CD4-positive, CD25-positive, alpha-beta regulatory T cell (primary cell): ENCODE results near the gene BLMH. TPM values are rescaled to one million over a fixed set of nuclear protein-coding genes. Genes with fewer than 3 reads are reported as not detected.

Experiments used
- ATAC-seq, 2 donors: fragments of 150-1000 bp; cut with Tn5 transposase; one replicate each; pipeline ENCODE4 v1.10.0; 2021; ENCODE audit warnings: low read depth in 2 of 2, moderate number of reproducible peaks in 2 of 2, moderate library complexity in 1 of 2
- DNase-seq, 3 donors: peaks; one replicate each; pipeline versions ENCODE4 v3.0.0 to v3.0.0-alpha.2; 2012 to 2022; ENCODE audit warnings: mixed read lengths in 1 of 3
- H3K27ac ChIP-seq: one replicate; pipeline ENCODE4 v1.7.0; 2013; ENCODE audit warnings: mild to moderate bottlenecking, low read length; ENCODE audit not compliant: insufficient read depth, poor library complexity, severe bottlenecking
- H3K27me3 ChIP-seq: one replicate; pipeline ENCODE4 v1.7.0; 2013; ENCODE audit warnings: low read length; ENCODE audit not compliant: control insufficient read depth, insufficient read depth
- H3K36me3 ChIP-seq: one replicate; pipeline ENCODE4 v1.7.0; 2013; ENCODE audit warnings: mild to moderate bottlenecking, low read length, moderate library complexity; ENCODE audit not compliant: control insufficient read depth, insufficient read depth
- H3K4me1 ChIP-seq: 2 replicates; pipeline ENCODE4 v1.7.0; 2013; ENCODE audit warnings: mild to moderate bottlenecking, low read length; ENCODE audit not compliant: insufficient read depth, control insufficient read depth, poor library complexity, severe bottlenecking
- H3K4me3 ChIP-seq: one replicate; pipeline ENCODE4 v1.7.0; 2013; ENCODE audit warnings: low read depth, mild to moderate bottlenecking, low read length, moderate library complexity
- H3K9me3 ChIP-seq, 2 experiments: 1 replicate in 1 of 2; 2 replicates in 1 of 2; pipeline ENCODE4 v1.7.0; 2013; ENCODE audit warnings: low read length in 2 of 2, mild to moderate bottlenecking in 1 of 2, moderate library complexity in 1 of 2; ENCODE audit not compliant: control insufficient read depth in 2 of 2
- H3K27ac Mint-ChIP-seq, 3 donors: one replicate each; pipeline ENCODE4 v1.8.0; 2020 to 2022; ENCODE audit warnings: mild to moderate bottlenecking in 3 of 3, mixed read lengths in 3 of 3, moderate library complexity in 2 of 3
- H3K27me3 Mint-ChIP-seq: one replicate; pipeline ENCODE4 v1.8.0; 2022; ENCODE audit warnings: mild to moderate bottlenecking, mixed read lengths
- H3K36me3 Mint-ChIP-seq: one replicate; pipeline ENCODE4 v1.8.0; 2020; ENCODE audit warnings: mixed read lengths
- H3K4me1 Mint-ChIP-seq, 4 donors: one replicate each; pipeline ENCODE4 v1.8.0; 2020 to 2022; ENCODE audit warnings: mixed read lengths in 4 of 4, mild to moderate bottlenecking in 1 of 4
- H3K4me3 Mint-ChIP-seq, 4 donors: one replicate each; pipeline ENCODE4 v1.8.0; 2020 to 2022; ENCODE audit warnings: mild to moderate bottlenecking in 4 of 4, mixed read lengths in 4 of 4, moderate library complexity in 3 of 4
- H3K9me3 Mint-ChIP-seq, 7 donors: one replicate each; pipeline ENCODE4 v1.8.0; 2020 to 2022; ENCODE audit warnings: mixed read lengths in 7 of 7, mild to moderate bottlenecking in 3 of 7, moderate library complexity in 2 of 7
- polyA plus RNA-seq, 4 donors: library from polyadenylated mRNA; unstranded; fragments of 300-500 nt; fragmentation: Illumina TruSeq; gene quantifications; one replicate each; pipeline ENCODE4 v1.2.3, GENCODE V29; 2021
- total RNA-seq: library from RNA; stranded (reverse); gene quantifications from one replicate; pipeline ENCODE4 v1.2.3, GENCODE V29; 2022

Gene BLMH
- total and polyA plus RNA-seq, 5 donors from 2014 or later: 16.7 to 30.0 (median 19.5) TPM

DNA sequence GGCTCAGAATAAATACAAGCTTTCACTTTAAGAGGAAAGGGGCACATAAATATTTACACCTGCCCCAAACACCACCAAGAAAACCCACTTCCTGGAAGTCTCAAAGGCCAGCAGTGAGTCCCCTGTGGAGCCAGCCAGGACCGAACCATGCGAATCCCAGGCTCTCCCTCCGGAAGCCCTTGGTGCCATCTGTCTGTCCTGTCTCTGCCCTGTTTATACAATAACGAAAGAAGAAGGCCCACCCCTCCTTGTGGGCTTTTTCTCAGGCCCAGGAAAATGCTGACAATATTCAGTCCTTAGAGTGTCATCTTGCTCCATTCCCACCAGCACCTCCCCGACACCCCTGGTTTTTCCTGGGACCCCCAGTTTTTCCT lies 52.7 kb downstream of the BLMH start:
- no peak overlapping the region for H3K4me3 ChIP-seq
- H3K4me1 Mint-ChIP-seq: peaks cover 6 to 32% (median 15%) of the 10 kb centered on the region in 4 donors
- peaks cover 49% of the 10 kb centered on the region for H3K27me3 Mint-ChIP-seq
- H3K9me3 Mint-ChIP-seq: peaks cover 0 to 4% (median 0%) of the 10 kb centered on the region in 7 donors
- H3K27ac ChIP-seq: no peak overlapping the region
- peak overlapping the region in 1 of 3 donors; percentile 48 for H3K27ac Mint-ChIP-seq
- H3K36me3 ChIP-seq: no peaks in the 10 kb centered on the region
- ATAC-seq (no peak), DNase-seq (no peak)
- H3K36me3 Mint-ChIP-seq: no peaks in the 10 kb centered on the region
- H3K9me3 ChIP-seq: no peaks in the 10 kb centered on the region
- H3K4me3 Mint-ChIP-seq: no peak overlapping the region
- peaks cover 19% of the 10 kb centered on the region for H3K4me1 ChIP-seq
- H3K27me3 ChIP-seq: peaks cover 15% of the 10 kb centered on the region

DNA sequence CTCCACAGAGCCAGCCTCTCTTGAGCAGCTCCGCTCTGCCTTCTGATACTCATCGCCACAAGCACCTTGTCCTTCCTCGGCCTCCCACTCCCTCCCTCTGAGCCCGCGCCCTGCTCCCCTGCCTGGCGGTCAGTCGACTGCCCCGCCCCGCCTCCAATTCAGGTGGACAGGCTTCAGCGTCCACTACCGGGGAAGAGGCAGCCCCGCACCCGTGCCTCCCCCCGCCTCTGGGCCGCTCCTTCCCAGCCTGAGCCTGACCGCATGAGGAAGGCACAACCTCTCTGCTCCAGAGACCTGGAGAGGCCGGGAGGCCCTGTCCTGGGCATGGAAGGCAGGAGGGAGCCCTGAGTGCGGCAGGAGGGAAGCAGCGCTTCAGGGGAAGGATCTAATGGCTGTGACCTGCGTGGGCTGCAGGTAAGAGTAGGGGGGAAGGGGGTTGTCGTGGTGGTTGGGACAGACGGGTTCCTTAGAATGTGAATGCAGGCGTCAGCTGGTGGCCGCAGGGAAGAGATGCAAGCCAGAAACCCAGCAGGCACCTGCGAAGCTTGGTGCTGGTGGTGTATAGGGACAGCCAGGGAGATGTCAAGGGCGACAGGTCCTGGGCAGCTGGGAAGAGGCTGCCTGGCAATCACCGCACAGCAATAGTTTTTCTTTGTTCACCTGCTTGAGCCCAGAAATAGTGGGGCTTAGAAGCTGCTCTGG lies 53.2 kb downstream of the BLMH start:
- H3K4me1 Mint-ChIP-seq: peaks cover 6 to 32% (median 15%) of the 10 kb centered on the region in 4 donors
- H3K4me3 Mint-ChIP-seq: peak overlapping the region in 2 of 4 donors; percentile 39 to 55
- peaks cover 19% of the 10 kb centered on the region for H3K4me1 ChIP-seq
- peaks cover 0 to 4% (median 0%) of the 10 kb centered on the region in 7 donors for H3K9me3 Mint-ChIP-seq
- H3K36me3 ChIP-seq: no peaks in the 10 kb centered on the region
- H3K27me3 ChIP-seq: peaks cover 19% of the 10 kb centered on the region
- H3K27ac Mint-ChIP-seq: no peak overlapping the region
- ATAC-seq: no peak
- no peak overlapping the region for H3K27ac ChIP-seq
- peaks cover 50% of the 10 kb centered on the region for H3K27me3 Mint-ChIP-seq
- no peak overlapping the region for H3K4me3 ChIP-seq
- no peaks in the 10 kb centered on the region for H3K9me3 ChIP-seq
- no peaks in the 10 kb centered on the region for H3K36me3 Mint-ChIP-seq
- no peak for DNase-seq

DNA sequence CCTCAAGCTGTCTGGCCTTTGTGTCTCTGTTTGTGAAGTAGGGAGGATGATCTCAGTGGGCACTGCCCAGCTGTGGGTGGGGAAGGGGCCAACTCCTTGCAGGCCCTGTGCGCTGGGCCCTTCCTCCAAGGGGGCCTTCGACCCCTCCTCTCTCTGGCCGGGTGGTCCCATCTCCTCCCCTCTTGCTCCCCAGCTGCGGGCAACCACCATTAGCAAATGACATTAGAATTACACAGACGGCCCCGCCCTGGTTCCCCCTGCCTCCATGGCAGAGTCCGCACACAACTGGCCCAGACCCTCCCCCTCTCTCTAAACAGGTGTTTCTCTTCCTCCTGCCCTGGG lies 53.8 kb downstream of the BLMH start:
- peaks cover 6 to 32% (median 15%) of the 10 kb centered on the region in 4 donors for H3K4me1 Mint-ChIP-seq

DNA sequence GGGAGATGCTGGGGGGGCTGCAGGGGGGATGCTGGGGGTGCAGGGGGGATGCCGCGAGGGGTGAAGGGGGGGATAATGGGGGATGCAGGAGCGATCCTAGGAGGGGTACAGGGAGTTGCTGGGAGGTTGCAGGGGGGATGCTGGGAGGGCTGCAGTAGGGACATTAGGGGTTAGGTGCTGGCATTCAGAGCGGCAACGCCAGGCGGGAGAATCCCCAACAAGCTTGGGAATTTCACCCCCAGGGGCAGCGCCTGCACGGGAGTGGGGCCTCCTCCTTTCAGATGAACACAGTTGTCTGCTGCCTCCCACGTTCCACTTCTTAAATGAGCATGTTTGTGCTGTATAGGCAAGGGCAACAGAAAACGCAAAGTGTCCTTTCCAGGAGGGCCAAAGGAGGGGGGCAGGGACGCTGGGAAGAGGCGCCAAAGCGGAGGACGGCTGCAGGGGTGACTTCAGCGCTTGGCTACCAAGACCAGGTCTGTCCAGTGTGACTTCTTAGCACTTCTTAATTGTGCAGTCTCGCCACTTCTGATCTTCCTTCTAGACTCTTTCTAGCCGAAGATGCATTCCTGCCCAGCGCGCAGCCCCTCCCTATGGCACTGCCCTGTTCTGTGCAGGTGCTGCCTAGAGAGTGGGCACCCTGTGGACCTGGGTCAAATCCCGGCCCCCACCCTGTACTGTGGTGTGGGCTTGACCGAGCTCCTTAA lies 54.3 kb downstream of the BLMH start:
- Mint-ChIP-seq H3K27me3 (peaks cover 57% of the 10 kb centered on the region), H3K9me3 (peaks cover 0 to 4% (median 0%) of the 10 kb centered on the region in 7 donors), H3K4me3 (no peak overlapping the region), H3K36me3 (no peaks in the 10 kb centered on the region), H3K4me1 (peaks cover 6 to 32% (median 15%) of the 10 kb centered on the region in 4 donors), H3K27ac (no peak overlapping the region)
- H3K9me3 ChIP-seq: no peaks in the 10 kb centered on the region
- no peaks in the 10 kb centered on the region for H3K36me3 ChIP-seq
- peaks cover 24% of the 10 kb centered on the region for H3K27me3 ChIP-seq
- no peak overlapping the region for H3K4me3 ChIP-seq
- H3K4me1 ChIP-seq: peaks cover 19% of the 10 kb centered on the region
- ATAC-seq (no peak), DNase-seq (no peak)
- H3K27ac ChIP-seq: no peak overlapping the region

More for the DNA sequence above, 53.8 kb downstream of the BLMH start:
- H3K9me3 Mint-ChIP-seq: peaks cover 0 to 4% (median 0%) of the 10 kb centered on the region in 7 donors
- Histone ChIP-seq H3K27me3 (peaks cover 22% of the 10 kb centered on the region), H3K4me3 (no peak overlapping the region), H3K27ac (no peak overlapping the region), H3K9me3 (no peaks in the 10 kb centered on the region), H3K36me3 (no peaks in the 10 kb centered on the region), H3K4me1 (peaks cover 19% of the 10 kb centered on the region)
- no peaks in the 10 kb centered on the region for H3K36me3 Mint-ChIP-seq
- H3K4me3 Mint-ChIP-seq: peak overlapping the region in 2 of 4 donors; percentile 39 to 55
- ATAC-seq: no peak
- H3K27ac Mint-ChIP-seq: no peak overlapping the region
- DNase-seq: no peak
- H3K27me3 Mint-ChIP-seq: peaks cover 51% of the 10 kb centered on the region

- peak overlapping the region in 1 of 4 donors; percentile 72 for H3K4me3 Mint-ChIP-seq
- Histone ChIP-seq H3K4me3 (no peak overlapping the region), H3K36me3 (no peaks in the 10 kb centered on the region), H3K9me3 (no peaks in the 10 kb centered on the region), H3K27me3 (peaks cover 29% of the 10 kb centered on the region), H3K27ac (no peak overlapping the region), H3K4me1 (peaks cover 19% of the 10 kb centered on the region)
- DNase-seq (peak in 1 of 3 donors; percentile 5), ATAC-seq (no peak)
- H3K9me3 Mint-ChIP-seq: peaks cover 0 to 4% (median 0%) of the 10 kb centered on the region in 7 donors
- peaks cover 6 to 32% (median 15%) of the 10 kb centered on the region in 4 donors for H3K4me1 Mint-ChIP-seq
- no peaks in the 10 kb centered on the region for H3K36me3 Mint-ChIP-seq
- peaks cover 57% of the 10 kb centered on the region for H3K27me3 Mint-ChIP-seq
- peak overlapping the region in 1 of 3 donors; percentile 43 for H3K27ac Mint-ChIP-seq
Observed at GRCh38 chr17:30236766-30237165, 55.0 kb downstream of the BLMH start.

DNA sequence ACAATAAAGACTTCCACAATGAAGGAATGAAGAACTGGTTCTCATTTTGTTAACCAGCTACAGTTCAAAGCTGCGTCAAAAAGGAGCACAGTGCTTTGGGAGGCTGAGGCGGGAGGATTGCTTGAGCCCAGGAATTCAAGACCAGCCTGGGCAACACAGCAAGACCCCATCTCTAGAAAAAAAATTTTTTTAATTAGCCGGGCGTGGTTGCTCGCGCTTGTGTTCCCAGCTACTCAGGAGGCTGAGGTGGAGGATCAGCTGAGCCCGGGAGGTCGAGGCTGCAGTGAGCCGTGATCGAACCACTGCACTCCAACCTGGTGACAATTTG lies 55.5 kb downstream of the BLMH start:
- Mint-ChIP-seq H3K4me1 (peaks cover 6 to 32% (median 15%) of the 10 kb centered on the region in 4 donors), H3K27me3 (peaks cover 57% of the 10 kb centered on the region), H3K27ac (no peak overlapping the region), H3K4me3 (peak overlapping the region in 3 of 4 donors; percentile 65 to 78 (median 69)), H3K36me3 (no peaks in the 10 kb centered on the region), H3K9me3 (peaks cover 0 to 4% (median 0%) of the 10 kb centered on the region in 7 donors)
- Histone ChIP-seq H3K9me3 (no peaks in the 10 kb centered on the region), H3K27ac (no peak overlapping the region), H3K36me3 (no peaks in the 10 kb centered on the region), H3K27me3 (peaks cover 29% of the 10 kb centered on the region), H3K4me1 (peaks cover 19% of the 10 kb centered on the region), H3K4me3 (no peak overlapping the region)
- no peak for ATAC-seq
- no peak for DNase-seq

- no peak for ATAC-seq
- Mint-ChIP-seq H3K4me1 (peaks cover 6 to 32% (median 15%) of the 10 kb centered on the region in 4 donors), H3K4me3 (peak within 1 kb of the TSS in 3 of 4 donors; percentile 65 to 78 (median 69)), H3K36me3 (no peaks in the 10 kb centered on the region), H3K27me3 (peaks cover 57% of the 10 kb centered on the region), H3K9me3 (peaks cover 0 to 4% (median 0%) of the 10 kb centered on the region in 7 donors), H3K27ac (no peak within 1 kb of the TSS)
- H3K36me3 ChIP-seq: no peaks in the 10 kb centered on the region
- H3K4me1 ChIP-seq: peaks cover 19% of the 10 kb centered on the region
- DNase-seq: no peak
- no peaks in the 10 kb centered on the region for H3K9me3 ChIP-seq
- peaks cover 29% of the 10 kb centered on the region for H3K27me3 ChIP-seq
- no peak within 1 kb of the TSS for H3K4me3 ChIP-seq
- no peak within 1 kb of the TSS for H3K27ac ChIP-seq
Observed at GRCh38 chr17:30235386-30236296, 56.1 kb downstream of the BLMH start, which contains the start of gene SLC6A4. SLC6A4 (minus strand) TSS chr17:30235697; CDS start chr17:30221958, 13,739 bp downstream.
